ENCODE measurements around the gene RHBDD1.

The RHBDD1 gene

GRCh38 chr2:226934546-226935201 lies 98.8 kb downstream of the RHBDD1 start:
- H3K27ac ChIP-seq = no peak overlapping the region

GRCh38 chr2:226943862-226944620 lies 108.2 kb downstream of the RHBDD1 start:
- TF ChIP-seq CTCF (conservative IDR thresholded peaks at IDR 0.05) = no peak
- no peak for TF ChIP-seq ZFX (IDR thresholded peaks at IDR 0.05)
- H3K27ac ChIP-seq = no peak overlapping the region

More at GRCh38 chr2:226934546-226935201, 98.8 kb downstream of the RHBDD1 start:
- TF ChIP-seq ZFX (IDR thresholded peaks at IDR 0.05) (no peak), CTCF (conservative IDR thresholded peaks at IDR 0.05) (no peak)

GRCh38 chr2:226953206-226953605 lies 117.4 kb downstream of the RHBDD1 start:
- H3K27ac ChIP-seq = no peak overlapping the region
- TF ChIP-seq ZFX (IDR thresholded peaks at IDR 0.05) (no peak), CTCF (conservative IDR thresholded peaks at IDR 0.05) (no peak)

GRCh38 chr2:226953826-226954225 lies 118.0 kb downstream of the RHBDD1 start:
- TF ChIP-seq CTCF (conservative IDR thresholded peaks at IDR 0.05) (no peak), ZFX (IDR thresholded peaks at IDR 0.05) (no peak)
- H3K27ac ChIP-seq = no peak overlapping the region

GRCh38 chr2:226956659-226957058 lies 120.8 kb downstream of the RHBDD1 start:
- H3K27ac ChIP-seq = no peak overlapping the region
- no peak for TF ChIP-seq CTCF (conservative IDR thresholded peaks at IDR 0.05)
- no peak for TF ChIP-seq ZFX (IDR thresholded peaks at IDR 0.05)

- H3K27ac ChIP-seq = no peak overlapping the region
- TF ChIP-seq CTCF (conservative IDR thresholded peaks at IDR 0.05) (no peak), ZFX (IDR thresholded peaks at IDR 0.05) (no peak)
Measured at GRCh38 chr2:226959418-226959817, 123.6 kb downstream of the RHBDD1 start.

GRCh38 chr2:226962176-226962773 lies 126.4 kb downstream of the RHBDD1 start:
- no peak overlapping the region for H3K27ac ChIP-seq
- TF ChIP-seq CTCF (conservative IDR thresholded peaks at IDR 0.05) = no peak
- no peak for TF ChIP-seq ZFX (IDR thresholded peaks at IDR 0.05)
